Right kidney (tissue), 1 donor: Measurements from ENCODE around the gene EHMT1.
A peak's percentile ranks its signal among the peaks of the same experiment; 100 is the strongest.

ENCODE experiments used
- DNase-seq: peaks from one replicate; pipeline ENCODE4 v3.0.0-alpha.2; 2016

EHMT1 gene

GRCh38 chr9:137672907-137673791, 54.3 kb downstream of the EHMT1 start:
- peak; percentile 37 for DNase-seq

- peak; percentile 31 for DNase-seq
Measured at GRCh38 chr9:137673886-137674285, 55.1 kb downstream of the EHMT1 start.

DNA sequence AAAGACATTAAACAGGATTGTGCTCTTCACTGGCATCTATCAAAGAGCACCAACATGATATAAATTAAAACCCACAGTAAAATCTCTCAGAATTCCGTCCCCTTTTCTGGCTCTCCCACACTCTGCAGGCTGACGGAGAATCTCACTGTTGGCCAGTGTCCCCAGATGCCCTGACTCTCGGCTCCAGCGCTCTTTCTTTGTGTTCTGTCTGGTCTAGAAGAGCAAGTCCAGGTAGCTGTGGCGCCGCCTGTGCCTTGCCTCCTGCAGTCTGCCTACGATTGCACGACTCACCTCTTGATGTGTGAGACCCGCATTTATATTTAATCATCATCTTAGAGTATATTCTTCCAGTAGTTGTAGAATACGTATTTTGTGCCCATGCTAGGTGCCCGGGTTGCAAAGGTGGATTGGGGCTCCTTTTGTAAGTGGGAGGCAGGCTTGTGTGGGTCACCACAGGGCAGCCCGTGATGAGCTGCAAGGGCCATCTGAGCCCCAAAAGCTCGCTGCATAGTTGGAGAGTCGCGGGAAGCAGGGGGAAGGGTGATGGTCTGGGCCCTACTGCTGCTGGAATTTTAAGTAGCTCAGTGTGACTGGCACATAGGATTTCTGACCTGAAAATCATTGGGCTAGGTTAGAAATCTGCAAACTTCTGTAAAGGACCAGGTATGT, 55.6 kb downstream of the EHMT1 start:
- DNase-seq: peak; percentile 28

DNA sequence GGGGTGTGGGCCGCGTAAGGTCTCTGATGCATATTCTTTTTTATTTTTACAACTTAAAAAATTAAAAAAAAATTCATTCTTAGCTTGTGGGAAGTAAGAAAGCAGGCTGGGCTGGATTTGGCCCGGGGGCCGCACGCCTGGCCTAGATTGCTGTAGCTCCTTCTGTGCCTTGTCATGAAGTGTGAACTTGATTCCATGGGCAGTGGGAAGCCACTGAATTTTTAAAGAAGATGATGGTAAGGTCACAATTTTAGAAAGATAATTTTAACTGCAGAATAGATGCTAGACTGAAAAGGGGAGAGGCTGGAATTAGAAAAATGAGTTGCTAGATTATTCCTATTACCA, 56.1 kb downstream of the EHMT1 start:
- DNase-seq: no peak

- DNase-seq: no peak
Measured at GRCh38 chr9:137676998-137677397, 58.2 kb downstream of the EHMT1 start.

GRCh38 chr9:137678202-137678601, 59.4 kb downstream of the EHMT1 start:
- no peak for DNase-seq

DNA sequence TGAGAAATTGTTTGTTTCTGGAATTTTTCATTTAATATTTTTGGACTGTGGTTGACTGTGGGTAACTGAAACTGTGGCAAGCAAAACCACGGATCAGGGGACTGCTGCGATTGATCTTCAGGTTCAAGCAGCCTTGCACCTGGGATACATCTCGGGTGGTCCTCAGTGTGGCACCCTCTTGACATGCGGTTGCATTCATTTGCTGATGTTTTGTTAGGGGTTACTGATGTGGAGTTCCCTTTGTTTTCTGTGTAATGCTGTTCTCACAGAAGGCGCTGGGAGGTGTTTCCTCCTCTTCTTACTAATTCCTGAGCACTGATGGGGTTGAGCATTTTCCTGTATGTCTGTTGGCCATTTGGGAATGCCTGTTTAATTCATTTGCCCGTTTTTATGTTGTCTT, 60.4 kb downstream of the EHMT1 start:
- DNase-seq: no peak

DNA sequence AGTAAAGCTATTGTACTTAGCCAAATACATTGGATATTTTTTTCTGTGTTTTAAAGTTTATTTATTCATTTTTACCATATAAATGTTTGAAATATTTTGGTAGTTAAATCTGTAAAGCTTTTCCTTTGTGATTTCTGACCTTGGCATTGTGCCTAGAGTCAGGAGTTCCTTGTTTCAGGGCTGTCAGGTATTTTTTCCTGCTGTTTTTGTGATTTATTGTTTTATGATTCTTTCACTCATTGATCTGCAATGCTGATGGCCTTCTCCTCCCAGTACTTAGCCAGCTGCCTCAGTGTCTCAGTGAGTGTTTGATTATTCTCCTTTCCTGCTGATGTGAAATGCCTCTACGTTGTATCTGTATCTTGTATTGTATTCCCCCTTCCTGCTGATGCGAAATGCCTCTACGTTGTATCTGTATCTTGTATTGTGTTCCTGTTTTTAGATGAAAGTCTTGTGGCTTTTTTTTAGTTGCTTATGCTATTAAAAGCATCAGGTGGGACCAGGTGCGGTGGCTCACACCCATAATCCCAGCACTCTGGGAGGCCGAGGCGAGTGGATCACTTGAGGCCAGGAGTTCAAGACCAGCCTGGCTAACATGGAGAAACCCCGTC, 61.0 kb downstream of the EHMT1 start:
- no peak for DNase-seq

- DNase-seq: no peak
Measured at GRCh38 chr9:137680444-137681358, 61.9 kb downstream of the EHMT1 start.

- DNase-seq: peak; percentile 41
Measured at GRCh38 chr9:137682428-137683105, 63.8 kb downstream of the EHMT1 start.

DNA sequence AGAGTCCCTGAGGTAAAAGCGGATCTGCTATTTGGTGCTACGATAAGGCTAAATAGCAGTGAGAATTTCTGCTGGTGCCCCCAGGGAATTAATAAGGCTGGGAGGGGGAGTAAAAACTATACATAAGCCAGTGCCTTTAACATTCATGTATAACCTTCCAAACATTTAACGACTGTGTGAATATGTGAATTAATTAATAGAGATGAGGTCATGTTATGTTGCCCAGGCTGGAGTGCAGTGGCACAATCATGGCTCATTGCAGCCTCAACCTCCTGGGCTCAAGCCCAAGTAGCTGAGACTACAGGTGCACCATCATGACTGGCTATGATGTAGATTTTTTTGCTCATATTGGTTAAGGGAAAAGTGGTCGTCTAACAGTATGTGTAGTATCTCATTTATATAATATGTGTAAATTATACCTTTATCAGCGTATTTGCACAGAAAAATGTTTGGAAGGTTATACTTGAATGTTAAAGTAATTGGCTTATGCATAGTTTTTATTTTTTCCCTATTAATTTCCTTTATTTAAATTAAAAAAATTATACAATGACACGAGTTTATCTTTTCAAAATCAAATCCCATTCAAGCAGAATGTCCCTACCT, 64.6 kb downstream of the EHMT1 start:
- no peak for DNase-seq

- DNase-seq: no peak
Measured at GRCh38 chr9:137685035-137685740, 66.4 kb downstream of the EHMT1 start.

DNA sequence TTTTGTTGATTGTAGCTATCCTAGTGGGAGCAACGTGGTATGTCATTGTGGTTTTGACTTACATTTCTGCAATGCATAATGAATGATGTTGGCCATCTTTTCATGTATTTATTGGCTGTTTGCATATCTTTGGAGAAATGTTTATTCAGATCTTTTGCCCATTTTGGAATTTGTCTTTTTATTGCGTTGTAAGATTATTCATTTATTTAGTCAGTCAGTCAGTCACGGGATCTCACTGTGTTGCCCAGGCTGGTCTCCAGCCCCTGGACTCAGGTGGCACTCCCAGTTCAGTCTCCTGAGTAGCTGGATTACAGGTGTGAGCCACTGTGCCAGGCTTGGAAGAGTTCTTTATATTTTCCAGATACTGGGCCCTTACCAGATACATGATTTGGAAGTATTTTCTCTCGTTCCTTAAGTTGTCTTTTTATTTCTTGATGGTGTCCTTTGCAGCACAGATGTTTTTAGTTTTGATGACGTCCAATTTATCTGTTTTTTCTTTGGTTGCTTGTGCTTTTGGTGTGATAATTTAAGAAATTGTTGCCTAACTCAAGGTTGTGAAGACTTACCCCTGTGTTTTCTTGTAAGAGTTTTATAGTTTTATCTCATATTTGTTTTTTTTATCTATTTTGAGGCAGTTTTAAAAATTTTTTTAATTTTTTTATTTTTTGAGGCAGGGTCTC, 67.1 kb downstream of the EHMT1 start:
- DNase-seq: no peak

DNA sequence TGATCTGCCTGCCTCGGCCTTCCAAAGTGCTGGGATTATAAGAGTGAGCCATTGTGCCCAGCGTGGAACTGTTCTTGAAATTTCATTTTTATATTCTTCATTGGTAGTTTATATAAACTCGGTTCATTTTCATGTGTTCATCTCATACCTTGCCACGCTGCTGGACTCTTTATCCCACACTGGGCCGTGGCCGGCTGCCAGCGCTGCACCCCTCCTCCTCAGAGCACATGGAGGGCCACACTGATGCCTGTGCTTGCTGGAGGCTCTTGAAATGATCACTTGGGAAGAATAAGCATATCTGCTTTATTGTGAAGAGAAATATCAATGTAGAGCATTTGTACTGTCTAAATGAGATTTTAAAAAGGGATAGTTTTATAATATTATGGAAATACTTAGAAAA, 69.5 kb downstream of the EHMT1 start:
- DNase-seq: no peak

DNA sequence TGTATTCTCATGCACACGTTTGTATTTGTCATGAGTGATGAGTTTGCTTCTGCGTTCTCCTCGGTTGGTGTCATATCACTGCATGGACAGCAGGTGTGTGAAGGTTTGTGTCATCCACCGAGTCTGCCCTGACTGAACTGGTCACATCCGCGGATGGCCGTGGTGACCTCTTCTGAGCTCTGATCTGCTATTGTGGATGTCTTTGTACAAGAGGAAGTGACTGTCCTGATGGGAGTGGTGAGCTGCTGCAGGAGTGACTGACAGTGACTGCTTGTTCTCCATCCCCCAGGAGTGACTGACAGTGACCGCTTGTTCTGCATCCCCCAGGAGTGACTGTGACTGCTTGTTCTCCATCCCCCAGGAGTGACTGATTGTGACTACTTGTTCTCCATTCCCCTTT, 69.9 kb downstream of the EHMT1 start:
- DNase-seq: no peak

DNA sequence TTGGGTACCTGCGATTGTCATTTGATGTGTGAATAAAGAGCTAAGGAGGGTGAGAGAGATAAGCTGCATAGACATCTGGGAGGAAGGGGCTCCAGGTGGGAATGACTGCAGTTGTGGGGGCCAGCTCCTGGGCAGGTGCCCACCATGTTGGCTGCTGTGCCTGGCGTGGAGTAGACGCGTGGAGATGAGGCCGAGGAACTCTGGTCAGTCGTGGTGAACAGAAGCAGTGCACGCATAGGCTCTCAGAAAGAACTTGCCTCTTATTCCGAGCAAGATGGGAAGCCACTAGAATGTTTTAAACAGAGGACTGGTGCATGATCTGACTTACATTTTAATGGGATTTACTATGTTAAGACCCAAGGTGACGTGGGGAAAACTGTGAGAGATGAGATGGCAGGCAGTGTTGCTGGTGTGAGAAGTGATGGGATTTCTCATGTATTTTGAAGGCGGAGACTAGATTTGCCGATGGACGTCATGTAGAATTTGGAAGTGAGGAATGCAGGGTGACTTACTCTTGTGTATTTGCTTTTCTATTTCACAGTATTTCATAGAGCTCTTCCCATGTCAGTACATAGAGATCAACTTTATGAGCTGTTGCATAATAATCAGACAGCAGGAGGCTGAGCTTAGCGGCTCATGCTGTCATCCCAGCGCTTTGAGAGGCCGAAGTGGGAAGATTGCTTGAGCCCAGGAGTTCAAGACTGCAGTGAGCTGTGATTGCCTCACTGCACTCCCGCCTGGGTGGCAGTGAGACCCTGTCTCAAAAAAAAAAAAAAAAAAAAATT, 71.1 kb downstream of the EHMT1 start:
- DNase-seq: no peak

DNA sequence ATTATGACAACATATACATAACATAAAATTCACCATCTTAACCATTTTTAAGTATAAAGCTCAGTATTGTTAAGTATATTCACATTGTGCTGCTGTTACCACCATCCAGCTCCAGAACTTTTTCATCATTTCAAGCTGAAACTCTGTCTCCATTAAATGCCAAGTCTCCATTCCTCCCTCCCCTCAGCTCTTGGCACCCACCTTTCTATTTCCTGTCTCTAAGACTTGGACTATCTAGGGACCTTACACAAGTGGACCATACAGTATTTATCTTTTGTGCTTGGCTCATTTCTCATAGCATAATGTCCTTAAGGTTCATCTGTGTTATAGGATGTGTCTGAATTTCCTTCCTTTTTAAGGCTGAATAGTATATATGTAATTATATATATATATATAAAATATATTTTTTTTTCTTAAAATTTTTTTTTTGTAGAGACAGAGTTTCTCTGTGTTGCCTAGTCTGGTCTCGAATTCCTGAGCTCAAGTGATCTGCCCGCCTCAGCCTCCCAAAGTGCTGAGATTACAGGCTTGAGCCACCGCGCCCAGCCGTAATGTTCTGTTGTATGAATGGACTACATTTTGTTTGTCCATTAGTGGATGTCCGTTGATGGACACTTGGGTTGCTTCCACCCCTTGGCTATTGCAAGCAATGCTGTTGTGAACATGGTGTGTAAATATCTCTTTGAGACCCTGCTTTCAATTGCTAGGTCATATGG, 72.3 kb downstream of the EHMT1 start:
- DNase-seq: no peak

DNA sequence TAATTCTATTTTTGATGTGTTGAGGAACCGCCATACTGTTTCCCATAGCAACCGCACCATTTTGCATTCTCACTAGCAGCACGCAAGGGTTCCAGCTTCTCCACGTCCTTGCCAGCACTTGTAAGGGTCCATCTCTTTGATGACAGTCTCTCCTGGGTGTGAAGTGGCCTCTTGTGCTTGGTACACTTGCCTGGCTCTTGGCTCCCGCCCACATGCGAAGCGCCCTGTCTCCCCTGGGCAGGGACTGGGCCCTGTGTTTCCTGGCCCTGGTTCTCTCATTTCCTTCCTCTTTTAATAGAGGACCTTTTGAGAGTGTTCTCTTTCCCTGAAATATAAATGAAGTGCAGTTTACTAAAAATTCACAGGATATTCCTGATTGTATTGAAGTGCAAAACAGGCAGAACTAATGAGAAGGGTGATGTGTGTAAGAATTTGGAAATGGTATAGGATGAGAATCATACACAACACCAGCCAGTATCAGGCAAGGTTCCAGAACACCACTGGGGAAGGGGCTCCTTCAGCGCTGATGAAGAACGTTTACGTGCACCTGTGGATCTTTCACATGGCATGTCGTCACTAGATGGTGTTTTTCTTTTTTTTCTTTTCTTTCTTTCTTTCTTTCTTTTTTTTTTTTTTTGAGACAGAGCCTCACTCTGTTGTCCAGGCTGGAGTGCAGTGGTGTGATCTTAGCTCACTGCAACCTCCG, 73.0 kb downstream of the EHMT1 start:
- DNase-seq: no peak
